ENCODE results near the gene SPNS3. TPM values are rescaled to one million over a fixed set of nuclear protein-coding genes. Genes with fewer than 3 reads are reported as not detected.

SPNS3 gene
- total and polyA plus RNA-seq, 2 experiments from 2014 or later = 0.17 to 0.60 TPM

GRCh38 chr17:4508207-4508606, 74.5 kb downstream of the SPNS3 start:
- Histone ChIP-seq H3K9me2 (replicated peaks; ENCODE audit: insufficient read depth) (no peaks in the 10 kb centered on the region), H3K9me3 (ENCODE audit: low read depth) (no peaks in the 10 kb centered on the region), H3K4me2 (no peak overlapping the region), H4K20me1 (ENCODE audit: insufficient read depth, poor library complexity, severe bottlenecking) (no peaks in the 10 kb centered on the region), H3K4me1 (ENCODE audit: insufficient read depth) (peaks cover 6% of the 10 kb centered on the region), H3K79me2 (no peaks in the 10 kb centered on the region), H3K27me3 (no peaks in the 10 kb centered on the region), H3K36me3 (replicated peaks; ENCODE audit: insufficient read depth, low read depth) (no peaks in the 10 kb centered on the region), H2AFZ (no peak overlapping the region), H3K4me3 (no peak overlapping the region), H3K27ac (no peak overlapping the region)
- WGBS (ENCODE audit: low lambda C conversion rate, missing lambda C conversion rate) = 96% methylated on average over 3 of the region's 3 CpGs
- DNase-seq (ENCODE audit: low spot score) = no peak
- no peak for TF ChIP-seq CTCF (IDR thresholded peaks at IDR 0.05; ENCODE audit: poor library complexity)
- TF ChIP-seq EZH2 (IDR thresholded peaks at IDR 0.05; ENCODE audit: borderline replicate concordance) = no peak
- TF ChIP-seq EZH2phosphoT487 (IDR thresholded peaks at IDR 0.05; ENCODE audit: low read depth, severe bottlenecking, unreplicated experiment) = no peak

GRCh38 chr17:4509401-4509800, 75.7 kb downstream of the SPNS3 start:
- TF ChIP-seq EZH2 (IDR thresholded peaks at IDR 0.05; ENCODE audit: borderline replicate concordance) = no peak
- no peak for TF ChIP-seq CTCF (IDR thresholded peaks at IDR 0.05; ENCODE audit: poor library complexity)
- TF ChIP-seq EZH2phosphoT487 (IDR thresholded peaks at IDR 0.05; ENCODE audit: low read depth, severe bottlenecking, unreplicated experiment) = no peak
- DNase-seq (ENCODE audit: low spot score) = no peak
- Histone ChIP-seq H4K20me1 (ENCODE audit: insufficient read depth, poor library complexity, severe bottlenecking) (no peaks in the 10 kb centered on the region), H3K4me2 (no peak overlapping the region), H3K79me2 (no peaks in the 10 kb centered on the region), H3K4me3 (no peak overlapping the region), H2AFZ (no peak overlapping the region), H3K36me3 (replicated peaks; ENCODE audit: insufficient read depth, low read depth) (no peaks in the 10 kb centered on the region), H3K27me3 (no peaks in the 10 kb centered on the region), H3K4me1 (ENCODE audit: insufficient read depth) (peaks cover 16% of the 10 kb centered on the region), H3K9me2 (replicated peaks; ENCODE audit: insufficient read depth) (no peaks in the 10 kb centered on the region), H3K27ac (no peak overlapping the region), H3K9me3 (ENCODE audit: low read depth) (no peaks in the 10 kb centered on the region)
- 79% methylated on average over 8 of the region's 8 CpGs for WGBS (ENCODE audit: low lambda C conversion rate, missing lambda C conversion rate)

- Histone ChIP-seq H2AFZ (no peak overlapping the region), H3K79me2 (no peaks in the 10 kb centered on the region), H3K36me3 (replicated peaks; ENCODE audit: insufficient read depth, low read depth) (no peaks in the 10 kb centered on the region), H3K4me3 (no peak overlapping the region), H3K27me3 (no peaks in the 10 kb centered on the region), H3K4me2 (no peak overlapping the region), H3K9me3 (ENCODE audit: low read depth) (no peaks in the 10 kb centered on the region), H3K9me2 (replicated peaks; ENCODE audit: insufficient read depth) (no peaks in the 10 kb centered on the region), H3K27ac (no peak overlapping the region), H4K20me1 (ENCODE audit: insufficient read depth, poor library complexity, severe bottlenecking) (no peaks in the 10 kb centered on the region), H3K4me1 (ENCODE audit: insufficient read depth) (peaks cover 16% of the 10 kb centered on the region)
- 90% methylated on average over 21 of the region's 21 CpGs for WGBS (ENCODE audit: low lambda C conversion rate, missing lambda C conversion rate)
- TF ChIP-seq EZH2 (IDR thresholded peaks at IDR 0.05; ENCODE audit: borderline replicate concordance) (no peak), CTCF (IDR thresholded peaks at IDR 0.05; ENCODE audit: poor library complexity) (no peak), EZH2phosphoT487 (IDR thresholded peaks at IDR 0.05; ENCODE audit: low read depth, severe bottlenecking, unreplicated experiment) (no peak)
- no peak for DNase-seq (ENCODE audit: low spot score)
These were observed 76.3 kb downstream of the SPNS3 start for GRCh38 chr17:4509923-4510617.

Data from hepatocyte (in vitro differentiated cells).